DOHH2 (cell line): Measurements from ENCODE around the gene TMEM164.

Source experiments
- CTCF ChIP-seq: fragments of 200-600 bp; sonication (generic); IDR thresholded peaks from one replicate; pipeline ENCODE4 v1.5.1; 2014; ENCODE audit warnings: antibody characterized with exemption, mild to moderate bottlenecking, low read depth, low read length; ENCODE audit not compliant: poor library complexity, severe bottlenecking
- EZH2phosphoT487 ChIP-seq: fragments of 200-600 bp; sonication (generic); IDR thresholded peaks from 2 replicates; pipeline ENCODE4 v1.6.1; 2017; ENCODE audit warnings: borderline replicate concordance, mild to moderate bottlenecking, antibody characterized with exemption, low read length, moderate library complexity, mixed read lengths

GRCh38 chrX:110056419-110056818 lies 53.5 kb downstream of the TMEM164 start:
- TF ChIP-seq EZH2phosphoT487 (no peak), CTCF (no peak)
